ENCODE measurements around the gene SLC15A3.
"Not testable (repeated sequence)": the region's sequence is repeated elsewhere in the genome, so short reads cannot be mapped to it uniquely, and the experiment has no call there.

SLC15A3 gene

DNA sequence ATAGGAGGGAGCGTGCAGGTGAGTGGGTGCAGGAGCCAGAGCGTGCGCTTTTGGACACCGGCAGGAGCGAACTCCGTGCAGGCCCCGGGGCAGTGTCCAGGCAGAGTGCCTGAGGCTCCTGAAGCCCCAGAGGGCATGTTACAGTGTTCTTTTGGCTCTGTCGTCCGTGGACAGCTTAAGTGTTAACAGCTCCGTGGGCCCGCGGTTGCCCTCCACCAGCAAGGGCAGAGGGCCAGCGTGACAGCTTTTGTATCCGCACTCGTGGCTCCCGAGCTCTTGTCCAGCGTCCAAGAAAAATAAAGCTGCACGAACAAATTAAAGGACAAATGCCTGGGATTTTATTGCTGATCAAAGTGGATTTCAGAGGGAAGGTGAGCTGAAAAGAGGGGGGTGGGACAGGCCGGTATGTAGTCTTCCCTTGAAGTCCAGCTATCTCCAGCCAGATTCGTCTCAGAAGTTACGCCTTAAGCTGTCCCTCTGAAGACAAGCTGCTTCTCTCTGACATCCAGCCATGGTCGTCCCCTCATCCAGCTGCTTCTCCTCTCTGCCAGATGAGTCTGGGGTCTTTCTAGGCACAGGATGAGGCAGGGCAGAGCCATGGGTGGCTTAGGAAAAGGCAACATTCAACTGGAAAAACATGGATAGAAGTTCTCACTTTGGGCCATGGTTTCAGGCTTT, 39.0 kb downstream of the SLC15A3 start:
- no peak for DNase-seq

DNA sequence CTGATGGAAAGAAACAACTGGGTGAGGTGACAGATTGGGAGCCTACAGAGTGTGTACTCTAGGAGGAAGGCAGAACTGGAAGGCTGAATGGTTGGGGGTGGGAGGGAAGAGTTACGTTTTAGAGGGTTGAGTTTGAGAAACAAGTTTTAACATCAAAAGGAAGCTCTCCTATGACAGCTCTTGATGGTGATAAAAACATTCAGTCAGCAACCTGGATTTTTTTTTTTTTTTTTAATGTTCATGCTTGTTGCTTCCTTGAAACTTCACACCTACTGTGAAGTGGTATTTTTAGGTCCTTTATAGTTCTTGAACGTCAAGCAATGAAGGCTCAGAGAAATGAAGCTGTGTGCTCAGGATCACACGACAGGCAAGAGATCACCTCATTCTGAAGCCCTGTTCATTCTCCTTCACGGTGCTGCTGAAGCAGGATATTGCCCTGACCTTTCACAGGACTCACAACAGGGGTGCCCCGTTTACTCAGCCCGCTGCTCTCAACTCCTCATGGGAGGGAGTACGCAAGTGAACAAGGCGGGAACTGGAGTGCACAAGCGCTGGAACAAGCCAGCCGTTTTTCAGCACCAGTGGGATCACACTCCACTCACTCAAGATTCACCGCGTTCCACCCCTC, 39.6 kb downstream of the SLC15A3 start:
- DNase-seq = no peak

DNA sequence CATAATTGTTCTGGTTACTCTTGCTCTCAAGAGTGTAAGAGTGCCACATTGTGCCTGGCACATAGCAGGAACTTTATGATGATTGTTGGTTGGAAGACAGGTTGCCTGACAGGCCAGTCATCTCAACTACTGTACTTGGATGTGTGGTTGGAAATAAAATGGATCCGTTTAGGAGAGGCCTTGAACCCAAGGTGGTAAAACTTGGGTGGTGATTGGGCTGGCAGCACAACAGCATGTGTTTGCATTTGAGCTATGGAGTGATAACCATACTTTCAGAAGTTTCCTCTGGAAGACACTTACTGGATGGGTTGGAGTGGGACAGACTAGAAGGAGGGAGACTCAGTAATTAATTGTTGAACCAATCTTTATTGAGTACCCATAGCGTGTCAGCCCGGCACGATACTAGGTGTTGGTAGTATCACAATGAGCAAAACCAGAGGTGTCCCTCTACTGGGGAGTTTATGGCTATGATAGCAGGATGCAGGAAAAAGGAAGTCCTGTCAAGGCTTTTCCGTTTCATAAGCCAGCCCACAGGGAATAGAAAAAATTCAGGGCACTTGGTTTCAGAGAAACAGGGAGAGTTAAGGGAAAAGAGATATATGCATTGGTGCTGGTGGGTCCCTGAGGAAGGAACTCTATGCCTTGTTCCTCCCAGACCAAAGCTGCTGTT, 41.1 kb downstream of the SLC15A3 start:
- peak; percentile 38 to 72 (median 64) for DNase-seq

DNA sequence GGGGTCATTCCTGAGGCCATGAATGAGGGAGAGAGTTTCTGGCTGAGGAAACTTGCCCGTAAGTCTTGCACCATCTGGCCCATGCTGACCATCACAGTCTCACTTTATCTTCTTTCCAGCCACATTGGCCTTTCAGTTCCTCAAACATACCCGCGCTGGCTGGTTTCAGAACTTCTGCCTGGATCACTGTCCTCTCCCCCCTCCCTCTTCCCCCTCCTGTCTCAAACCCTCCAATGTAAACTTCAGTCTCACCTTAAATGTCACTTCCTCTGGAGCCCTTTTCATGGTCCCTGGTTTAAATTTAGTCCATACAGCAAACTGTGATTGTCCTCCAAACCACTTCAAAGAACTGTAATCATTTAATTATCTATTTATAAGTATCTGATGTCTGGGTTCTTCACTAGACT, 41.7 kb downstream of the SLC15A3 start:
- DNase-seq = peak; percentile 65 to 90 (median 78)

DNA sequence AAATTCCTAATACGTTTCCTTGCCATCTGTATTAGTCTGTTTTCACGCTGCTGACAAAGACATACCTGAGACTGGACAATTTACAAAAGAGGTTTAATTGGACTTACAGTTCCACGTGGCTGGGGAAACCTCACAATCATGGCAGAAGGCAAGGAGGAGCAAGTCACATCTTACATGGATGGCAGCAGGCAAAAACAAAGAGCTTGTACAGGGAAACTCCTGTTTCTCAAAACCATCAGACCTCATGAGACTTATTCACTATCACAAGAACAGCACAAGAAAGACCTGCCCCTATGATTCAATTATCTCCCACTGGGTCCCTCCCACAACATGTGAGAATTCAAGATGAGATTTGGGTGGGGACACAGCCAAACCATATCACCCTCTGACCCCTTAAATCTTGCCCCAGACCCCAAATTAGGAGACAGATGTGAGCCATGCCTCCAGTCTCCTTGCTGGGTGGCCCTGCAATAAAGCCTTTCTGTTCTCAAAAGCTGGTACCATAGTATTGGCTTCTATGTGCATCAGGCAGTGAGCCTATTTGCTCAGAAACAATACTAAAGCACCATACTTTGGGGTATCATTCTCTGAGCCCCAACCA, 42.2 kb downstream of the SLC15A3 start:
- DNase-seq = not testable (repeated sequence)

DNA sequence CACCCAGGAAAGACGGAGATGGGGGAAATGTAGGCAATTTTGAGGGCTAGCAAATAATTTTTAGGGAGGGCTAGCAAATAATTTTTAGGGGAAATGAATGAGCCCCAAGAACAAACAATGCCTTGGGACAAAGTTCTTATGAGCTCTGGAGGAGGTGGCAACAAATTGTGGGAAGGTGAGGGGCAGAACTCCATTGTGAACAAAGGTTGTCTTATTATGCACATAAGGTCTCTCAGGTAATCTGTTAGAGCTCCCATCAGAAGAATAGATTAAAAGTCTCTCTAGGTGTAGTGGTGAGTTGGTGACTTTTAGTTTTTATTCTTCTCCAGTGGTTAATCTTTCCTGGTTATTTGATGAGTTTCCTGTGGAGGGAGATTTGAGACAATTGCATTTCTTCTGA, 43.2 kb downstream of the SLC15A3 start:
- no peak for DNase-seq

DNA sequence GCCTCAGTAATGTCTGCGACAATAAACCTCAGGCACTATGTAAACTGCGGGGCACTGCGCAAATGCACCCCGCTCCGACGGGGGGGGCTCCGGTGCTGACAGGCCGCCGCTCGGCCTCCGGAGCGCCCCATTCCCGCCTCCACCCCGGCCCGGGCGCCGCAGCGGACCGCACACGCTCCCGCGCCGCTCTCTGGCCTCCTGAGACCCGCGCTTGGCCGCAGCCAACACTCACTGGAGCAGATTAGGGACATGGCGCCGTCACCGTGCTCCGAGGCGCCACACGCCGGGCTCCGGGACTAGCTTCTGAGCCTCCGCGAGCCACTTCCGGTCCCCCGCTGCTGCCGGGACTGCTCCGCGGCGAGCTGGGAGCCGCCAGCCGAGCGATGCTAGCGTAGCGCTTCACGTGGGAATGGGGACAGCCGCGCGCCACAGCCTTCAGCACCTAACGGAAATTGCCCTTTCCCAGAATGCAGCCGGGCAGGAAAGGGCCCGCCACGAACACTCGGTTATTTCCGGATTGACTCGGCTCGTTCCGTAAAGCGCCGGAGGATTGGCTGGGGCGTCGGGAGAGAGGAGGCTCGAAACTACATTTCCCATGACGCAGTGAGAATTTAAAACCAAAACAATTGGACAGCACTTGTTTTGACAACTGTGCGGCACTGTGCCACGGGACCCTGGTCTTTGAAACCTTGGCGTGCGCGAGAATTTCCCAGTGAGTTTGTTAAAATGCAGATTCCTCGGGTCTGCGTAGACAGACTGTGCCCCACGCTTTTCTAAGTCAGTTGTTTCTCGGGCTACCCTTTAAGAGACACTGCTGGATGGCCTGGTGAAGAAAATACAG, 45.6 kb downstream of the SLC15A3 start, which contains the start of gene PRPF19:
Gene PRPF19, minus strand, starts transcription at position 454 of the 841 bp plus-strand sequence. Its CDS starts 203 bp downstream, at position 251.
- DNase-seq = peak; percentile 97 to 99 (median 98)

DNA sequence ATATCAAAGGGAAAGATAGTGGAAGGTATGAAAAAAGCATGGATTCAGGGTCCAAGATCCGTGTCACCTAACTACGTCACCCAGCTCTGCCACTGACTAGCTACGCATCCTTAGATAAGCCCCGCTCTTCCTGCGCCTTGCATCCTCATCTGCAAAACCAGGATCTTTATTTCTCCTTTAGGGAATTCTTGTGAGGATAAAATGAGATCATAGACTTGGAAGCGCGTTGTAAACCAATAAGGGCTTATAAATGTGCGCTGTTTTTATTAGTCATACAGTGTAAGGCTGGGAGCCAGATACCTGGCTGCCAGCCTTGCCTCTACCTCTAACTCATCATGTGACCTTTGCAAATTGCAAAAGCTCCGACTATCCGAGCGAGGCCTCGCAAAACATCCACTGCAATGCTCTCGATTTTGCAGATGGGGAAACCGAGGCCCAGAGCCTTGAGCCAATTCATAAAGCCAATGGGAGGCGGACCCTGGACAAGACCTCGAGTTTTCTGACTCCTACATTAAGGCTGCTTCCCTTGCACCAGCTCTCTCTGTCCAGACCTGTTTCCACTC, 46.3 kb downstream of the SLC15A3 start:
- peak in 1 of 4 experiments; percentile 14 for DNase-seq

DNA sequence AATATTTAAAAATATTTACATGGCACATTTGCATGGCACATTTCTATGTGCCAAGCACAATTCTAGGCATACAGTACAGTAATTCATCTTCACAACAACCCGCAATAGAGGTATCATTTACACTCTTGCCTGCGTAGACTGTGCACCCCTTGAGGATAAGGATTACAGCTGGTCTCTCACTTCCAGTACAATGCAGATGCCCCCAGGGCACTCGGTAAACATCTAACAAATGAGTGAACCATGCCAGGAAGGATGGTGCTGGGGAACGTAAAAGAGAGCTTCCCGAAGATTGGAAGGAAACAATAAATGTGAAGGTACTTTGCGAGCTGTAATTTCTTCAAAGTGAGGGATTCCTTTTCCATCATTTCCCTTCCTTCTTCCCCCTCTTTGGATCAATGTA, 46.9 kb downstream of the SLC15A3 start:
- DNase-seq = no peak

DNA sequence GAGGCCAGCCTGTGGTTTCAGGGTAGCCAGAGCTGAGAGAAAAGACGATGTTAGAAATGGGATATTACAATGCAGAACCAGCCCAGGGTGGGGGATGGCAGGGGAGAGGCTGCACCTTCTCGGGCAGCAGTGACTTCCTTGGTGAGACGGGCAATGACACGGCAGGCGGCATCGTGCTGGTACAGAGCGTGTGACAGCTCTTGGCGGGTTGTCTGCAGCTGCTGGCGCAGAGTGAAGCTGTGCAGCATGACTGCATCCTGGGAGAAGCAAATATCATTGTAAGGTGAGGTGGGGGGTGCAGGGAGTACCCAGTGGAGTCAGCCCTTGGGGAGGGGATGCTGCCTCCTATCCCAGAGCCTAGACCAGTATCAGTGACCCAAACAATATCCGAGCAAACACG, 49.4 kb downstream of the SLC15A3 start:
- DNase-seq = no peak

DNA sequence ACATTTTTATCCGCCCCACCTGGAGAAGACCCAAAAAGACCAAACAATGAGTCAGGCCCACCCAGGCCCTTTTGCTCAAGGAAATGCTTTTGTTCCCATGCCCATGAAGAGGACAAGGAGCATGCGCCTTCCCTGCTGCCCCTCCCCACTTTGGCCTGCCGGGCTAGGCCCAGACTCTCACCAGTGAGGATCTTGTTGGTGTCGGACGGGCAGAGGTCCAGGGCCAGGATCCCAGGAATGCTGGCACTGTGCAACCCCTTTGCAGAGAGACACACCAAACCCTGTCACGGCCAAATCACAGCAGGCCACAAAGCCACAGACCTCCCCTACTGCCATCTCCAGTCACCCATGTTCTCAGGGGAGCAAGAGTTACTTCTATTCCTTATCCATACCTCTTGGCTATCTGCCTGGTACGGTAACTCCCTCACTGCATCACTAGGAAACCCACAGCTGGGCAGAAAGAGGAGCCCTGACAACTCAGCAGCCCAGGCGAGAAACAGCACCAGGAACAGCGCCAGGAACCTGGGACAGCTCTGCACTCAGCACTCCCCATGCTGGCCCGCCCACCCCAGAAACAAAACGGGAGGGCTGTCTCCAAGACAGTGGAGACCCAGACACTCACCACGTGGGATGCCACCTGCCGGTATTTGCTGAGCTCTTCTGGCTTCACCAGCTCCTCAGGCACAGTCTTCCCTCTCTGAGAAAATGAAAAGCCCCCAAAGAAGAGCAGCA, 51.1 kb downstream of the SLC15A3 start:
- no peak for DNase-seq

DNA sequence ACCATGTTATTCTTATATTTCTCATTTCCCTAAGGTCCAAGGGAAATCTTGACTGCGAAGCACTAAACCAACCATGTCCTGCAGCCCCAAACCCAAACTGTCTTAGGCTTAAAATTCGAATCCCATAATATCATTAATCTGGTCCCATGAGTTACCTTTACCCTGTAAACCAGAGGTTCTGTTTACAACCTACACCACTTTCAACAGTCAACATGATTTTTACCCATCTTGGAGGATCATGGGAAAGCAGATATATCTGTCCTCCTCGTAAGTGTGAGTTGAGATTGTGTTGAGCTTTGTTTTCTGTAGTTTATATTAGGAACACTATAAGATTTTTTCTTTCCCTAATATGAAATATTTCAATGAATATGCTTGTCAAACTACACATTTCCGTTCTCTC, 52.0 kb downstream of the SLC15A3 start:
- no peak for DNase-seq

DNA sequence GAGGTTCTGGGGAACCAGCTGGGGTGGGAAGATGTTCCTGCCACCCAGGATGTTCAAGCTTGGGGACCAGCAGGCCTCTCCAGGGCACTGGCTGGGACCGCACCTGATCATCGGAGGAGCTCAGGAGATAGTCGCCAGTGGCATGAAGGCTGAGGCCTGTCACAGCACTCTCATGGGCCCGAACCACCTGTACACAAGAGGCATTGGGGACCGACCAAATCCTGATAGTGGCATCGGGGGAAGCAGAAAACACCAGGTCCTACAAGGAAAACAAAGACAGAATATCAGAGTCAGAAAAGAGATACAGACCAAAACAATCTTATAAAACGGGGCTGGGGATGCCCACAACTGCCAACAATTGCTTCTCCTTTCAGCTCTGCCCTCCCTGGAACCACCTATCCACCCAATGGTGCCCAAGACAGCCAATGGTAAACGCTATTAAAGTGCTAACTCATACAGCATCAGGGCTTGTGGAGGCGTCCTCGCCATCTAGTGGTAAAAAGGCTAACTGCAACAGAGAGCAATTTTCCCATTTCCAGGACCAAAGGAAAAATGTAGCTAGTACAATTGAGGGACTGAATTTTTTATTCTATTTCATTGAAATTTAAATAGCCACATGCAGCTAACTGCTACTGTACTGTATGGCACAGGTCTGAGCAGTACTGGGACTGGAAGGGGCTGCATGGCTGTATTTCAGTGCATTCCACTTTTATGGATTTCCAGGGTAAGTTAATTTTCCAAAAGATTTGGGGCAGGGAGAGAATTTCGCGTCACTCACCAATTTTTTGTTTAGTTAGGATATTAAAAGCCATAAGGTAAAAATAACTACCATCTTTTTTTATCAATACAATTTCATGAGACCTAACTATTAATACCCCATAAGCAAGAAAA, 52.7 kb downstream of the SLC15A3 start:
- DNase-seq = peak; percentile 68 to 73 (median 71)

DNA sequence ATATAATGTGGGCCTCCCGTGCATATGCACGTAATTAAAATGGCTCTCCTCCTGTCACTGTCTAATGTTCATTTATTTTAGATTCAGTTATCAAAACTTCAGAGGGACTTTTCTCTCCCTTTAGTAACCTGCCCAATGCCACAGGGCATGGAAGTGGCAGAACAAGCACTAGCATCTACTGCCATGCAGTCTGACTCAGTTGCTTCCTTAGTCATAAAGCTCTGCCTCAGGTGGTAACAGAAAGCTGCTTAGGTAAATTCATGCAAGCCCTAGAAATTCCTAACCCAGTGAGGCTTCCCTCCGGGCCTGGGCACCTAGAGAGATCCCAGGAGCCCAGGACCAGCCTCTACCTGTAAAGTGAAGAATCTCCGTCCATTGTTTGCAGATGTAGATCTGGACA, 54.5 kb downstream of the SLC15A3 start:
- no peak for DNase-seq

DNA sequence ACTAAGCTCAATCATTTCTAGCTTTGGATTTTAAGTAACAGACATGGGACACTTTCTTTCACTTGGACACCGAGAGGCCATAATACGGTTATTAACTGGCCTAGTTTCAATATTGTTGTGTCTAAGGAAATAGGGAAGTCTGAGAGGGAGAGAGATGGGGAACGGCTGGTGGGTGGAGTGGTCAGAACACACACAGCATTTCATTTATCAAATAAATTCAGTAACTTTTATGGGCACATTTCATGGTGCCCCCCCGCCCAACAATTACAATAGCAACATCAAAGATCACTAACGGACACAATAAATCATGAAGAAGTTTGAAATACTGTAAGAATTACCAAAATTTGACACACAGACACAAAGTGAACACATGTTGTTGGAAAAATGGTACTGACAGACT, 56.3 kb downstream of the SLC15A3 start:
- DNase-seq = peak in 1 of 4 experiments; percentile 27

DNA sequence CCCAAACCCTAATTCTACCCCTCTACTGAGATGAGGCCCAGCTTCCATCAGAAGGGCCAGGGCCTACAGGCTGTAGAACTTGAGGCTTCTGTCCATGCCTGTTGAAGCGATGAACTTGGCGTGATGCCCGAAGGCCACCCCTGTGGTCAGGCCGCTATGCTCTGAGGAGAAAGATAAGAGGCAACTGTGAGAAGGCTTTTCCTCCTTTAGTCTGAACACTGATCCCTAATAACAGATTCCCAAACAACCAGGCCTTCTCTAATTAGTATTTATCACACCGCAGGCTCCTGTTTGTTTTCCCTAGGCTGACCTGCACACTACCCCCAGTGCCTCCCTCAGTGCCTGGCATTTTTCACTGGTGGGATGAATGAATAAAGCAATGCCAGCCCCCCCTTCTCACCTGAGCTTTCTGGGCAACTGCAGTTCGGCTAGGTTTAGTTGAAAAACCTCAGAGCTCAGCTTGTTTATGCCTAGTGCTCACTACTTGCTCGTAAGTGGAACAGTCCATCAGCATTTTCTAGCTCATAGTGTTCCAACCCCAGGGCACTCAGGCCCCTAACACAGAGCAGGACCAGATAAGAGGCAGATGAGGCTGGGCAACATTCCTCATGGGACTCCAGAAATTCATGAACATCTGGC, 60.8 kb downstream of the SLC15A3 start:
- DNase-seq = no peak

DNA sequence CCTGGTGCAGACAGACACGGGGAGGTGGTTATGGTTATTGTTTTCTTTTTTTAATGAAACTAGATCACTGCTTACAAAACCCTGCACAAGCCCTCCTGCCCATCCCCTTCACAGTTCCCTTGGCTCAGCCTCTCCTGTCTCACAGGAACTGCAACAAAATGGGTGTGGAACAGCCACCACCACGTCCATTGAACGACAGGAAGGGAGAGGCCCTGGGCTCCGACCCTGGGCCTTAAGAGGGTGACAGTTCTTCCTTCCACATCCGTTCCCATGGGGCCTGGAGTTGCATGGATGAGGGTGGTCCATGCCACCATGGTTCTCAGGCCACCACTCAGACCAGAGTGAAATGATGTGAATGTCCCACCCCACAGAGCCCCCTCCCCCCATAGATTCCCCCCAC, 61.3 kb downstream of the SLC15A3 start:
- no peak for DNase-seq

DNA sequence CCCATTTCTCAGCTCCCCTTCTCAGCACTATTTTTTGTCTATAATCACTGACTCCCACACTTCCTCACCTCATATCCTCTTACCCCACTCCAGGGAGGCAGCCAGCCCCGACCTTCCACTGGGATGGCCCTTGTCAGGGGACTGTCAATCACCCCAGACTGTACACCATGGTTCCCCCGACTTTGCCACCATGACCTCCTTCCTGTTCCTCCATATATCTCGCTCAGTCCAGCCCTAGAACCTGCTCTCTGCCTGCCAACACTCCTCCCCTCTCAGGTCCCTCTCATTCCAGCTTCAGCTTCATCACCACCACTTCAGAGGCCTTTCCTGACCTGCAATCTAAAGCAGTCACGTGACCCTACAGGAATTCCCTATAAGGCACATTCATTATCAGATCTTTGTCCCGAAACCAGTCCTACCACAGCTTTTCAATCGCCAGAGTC, 62.1 kb downstream of the SLC15A3 start:
- no peak for DNase-seq

DNA sequence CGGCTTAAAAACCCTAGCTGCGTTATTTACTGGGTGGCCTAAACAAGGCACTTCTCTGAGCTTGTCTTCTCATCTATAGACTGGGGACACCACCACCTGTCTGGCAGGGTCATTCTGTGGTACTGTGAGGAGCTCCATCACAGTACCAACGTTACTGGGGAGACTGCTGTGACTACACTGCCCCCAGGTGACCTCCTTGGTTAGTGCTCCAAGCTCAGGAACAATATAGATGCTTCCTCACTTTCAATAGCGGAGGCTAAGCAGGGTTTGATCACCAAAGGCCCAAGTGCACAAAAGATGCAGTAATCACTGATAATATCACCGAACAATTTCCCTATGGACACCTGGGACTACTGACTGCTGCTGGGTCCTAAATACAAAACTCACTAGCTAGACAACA, 64.4 kb downstream of the SLC15A3 start:
- DNase-seq = peak; percentile 47 to 71 (median 60)

Data from suppressor macrophage (primary cell).